ENCODE data around the gene EXOC6.
"Not testable (repeated sequence)": the region's sequence is repeated elsewhere in the genome, so short reads cannot be mapped to it uniquely, and the experiment has no call there.

EXOC6 gene

GRCh38 chr10:92914478-92915325 lies 66.4 kb downstream of the EXOC6 start:
- H3K27me3 ChIP-seq (ENCODE audit: low read depth), result no peaks in the 10 kb centered on the region
- peak; percentile 57 to 85 for DNase-seq (ENCODE audit: low spot score in 2 of 2)
- H3K36me3 ChIP-seq (replicated peaks), result 0 out of 2 replicates have a peak, but pooled peaks cover 3% of the 10 kb centered on the region
- no peaks in the 10 kb centered on the region for H3K9me3 ChIP-seq
- in situ Hi-C loops (cut with MboI; ENCODE audit: low sequenced_read_pairs), result no loop called here
- H3K4me1 ChIP-seq, result peaks cover 23% of the 10 kb centered on the region
- no peak overlapping the region for H3K4me3 ChIP-seq

GRCh38 chr10:92915892-92916291 lies 67.6 kb downstream of the EXOC6 start:
- Histone ChIP-seq H3K36me3 (replicated peaks) (no peaks in the 10 kb centered on the region), H3K4me3 (no peak overlapping the region), H3K9me3 (no peaks in the 10 kb centered on the region; the same call in 1 of the 2 replicates), H3K27me3 (ENCODE audit: low read depth) (no peaks in the 10 kb centered on the region), H3K4me1 (peaks cover 23% of the 10 kb centered on the region)
- in situ Hi-C loops (cut with MboI; ENCODE audit: low sequenced_read_pairs), result no loop called here
- DNase-seq (ENCODE audit: low spot score in 2 of 2), result no peak

GRCh38 chr10:92916433-92916832 lies 68.1 kb downstream of the EXOC6 start:
- DNase-seq (ENCODE audit: low spot score in 2 of 2), result peak; percentile 38 to 93
- Histone ChIP-seq H3K4me1 (peaks cover 23% of the 10 kb centered on the region), H3K4me3 (no peak overlapping the region), H3K27me3 (ENCODE audit: low read depth) (no peaks in the 10 kb centered on the region), H3K9me3 (no peaks in the 10 kb centered on the region; the same call in 1 of the 2 replicates), H3K36me3 (replicated peaks) (no peaks in the 10 kb centered on the region)
- in situ Hi-C loops (cut with MboI; ENCODE audit: low sequenced_read_pairs), result no loop called here

- no peaks in the 10 kb centered on the region for H3K27me3 ChIP-seq (ENCODE audit: low read depth)
- H3K4me3 ChIP-seq, result no peak overlapping the region
- peaks cover 23% of the 10 kb centered on the region for H3K4me1 ChIP-seq
- no peaks in the 10 kb centered on the region for H3K36me3 ChIP-seq (replicated peaks)
- H3K9me3 ChIP-seq, result no peaks in the 10 kb centered on the region; the same call in 1 of the 2 replicates
- DNase-seq (ENCODE audit: low spot score in 2 of 2), result no peak
- in situ Hi-C loops (cut with MboI; ENCODE audit: low sequenced_read_pairs), result no loop called here
These were observed 70.3 kb downstream of the EXOC6 start for GRCh38 chr10:92918603-92919002.

GRCh38 chr10:92920866-92921265 lies 72.5 kb downstream of the EXOC6 start:
- no peaks in the 10 kb centered on the region; the same call in 1 of the 2 replicates for H3K9me3 ChIP-seq
- peaks cover 9% of the 10 kb centered on the region for H3K4me1 ChIP-seq
- H3K4me3 ChIP-seq, result no peak overlapping the region
- in situ Hi-C loops (cut with MboI; ENCODE audit: low sequenced_read_pairs), result no loop called here
- H3K36me3 ChIP-seq (replicated peaks), result no peaks in the 10 kb centered on the region
- H3K27me3 ChIP-seq (ENCODE audit: low read depth), result no peaks in the 10 kb centered on the region
- DNase-seq (ENCODE audit: low spot score in 2 of 2), result no peak

GRCh38 chr10:92923416-92923815 lies 75.1 kb downstream of the EXOC6 start:
- Histone ChIP-seq H3K4me1 (no peaks in the 10 kb centered on the region), H3K36me3 (replicated peaks) (no peaks in the 10 kb centered on the region), H3K4me3 (no peak overlapping the region), H3K27me3 (ENCODE audit: low read depth) (no peaks in the 10 kb centered on the region), H3K9me3 (no peaks in the 10 kb centered on the region; the same call in 1 of the 2 replicates)
- DNase-seq (ENCODE audit: low spot score in 2 of 2), result no peak
- in situ Hi-C loops (cut with MboI; ENCODE audit: low sequenced_read_pairs), result no loop called here

GRCh38 chr10:92929896-92930295 lies 81.6 kb downstream of the EXOC6 start:
- peaks cover 9% of the 10 kb centered on the region for H3K36me3 ChIP-seq (replicated peaks)
- H3K4me1 ChIP-seq, result no peaks in the 10 kb centered on the region
- H3K27me3 ChIP-seq (ENCODE audit: low read depth), result no peaks in the 10 kb centered on the region
- in situ Hi-C loops (cut with MboI; ENCODE audit: low sequenced_read_pairs), result no loop called here
- no peak for DNase-seq (ENCODE audit: low spot score in 2 of 2)
- H3K9me3 ChIP-seq, result no peaks in the 10 kb centered on the region
- no peak overlapping the region for H3K4me3 ChIP-seq

- H3K4me1 ChIP-seq, result no peaks in the 10 kb centered on the region
- peaks cover 9% of the 10 kb centered on the region for H3K36me3 ChIP-seq (replicated peaks)
- in situ Hi-C loops (cut with MboI; ENCODE audit: low sequenced_read_pairs), result no loop called here
- DNase-seq (ENCODE audit: low spot score in 2 of 2), result no peak
- no peaks in the 10 kb centered on the region for H3K27me3 ChIP-seq (ENCODE audit: low read depth)
- no peaks in the 10 kb centered on the region for H3K9me3 ChIP-seq
- H3K4me3 ChIP-seq, result no peak overlapping the region
These were observed 83.3 kb downstream of the EXOC6 start for GRCh38 chr10:92931597-92931996.

- H3K9me3 ChIP-seq, result no peaks in the 10 kb centered on the region
- H3K36me3 ChIP-seq (replicated peaks), result no peaks in the 10 kb centered on the region
- no peak for DNase-seq (ENCODE audit: low spot score in 2 of 2)
- H3K27me3 ChIP-seq (ENCODE audit: low read depth), result no peaks in the 10 kb centered on the region
- in situ Hi-C loops (cut with MboI; ENCODE audit: low sequenced_read_pairs), result no loop called here
- no peaks in the 10 kb centered on the region for H3K4me1 ChIP-seq
- H3K4me3 ChIP-seq, result no peak overlapping the region
These were observed 89.6 kb downstream of the EXOC6 start for GRCh38 chr10:92937876-92938275.

GRCh38 chr10:92938841-92939240 lies 90.5 kb downstream of the EXOC6 start:
- H3K36me3 ChIP-seq (replicated peaks), result no peaks in the 10 kb centered on the region
- H3K9me3 ChIP-seq, result no peaks in the 10 kb centered on the region
- DNase-seq (ENCODE audit: low spot score in 2 of 2), result no peak
- H3K4me1 ChIP-seq, result no peaks in the 10 kb centered on the region
- in situ Hi-C loops (cut with MboI; ENCODE audit: low sequenced_read_pairs), result no loop called here
- H3K4me3 ChIP-seq, result no peak overlapping the region
- H3K27me3 ChIP-seq (ENCODE audit: low read depth), result no peaks in the 10 kb centered on the region

- H3K9me3 ChIP-seq, result no peaks in the 10 kb centered on the region
- no peaks in the 10 kb centered on the region for H3K27me3 ChIP-seq (ENCODE audit: low read depth)
- in situ Hi-C loops (cut with MboI; ENCODE audit: low sequenced_read_pairs), result no loop called here
- H3K4me3 ChIP-seq, result no peak overlapping the region
- H3K4me1 ChIP-seq, result no peaks in the 10 kb centered on the region
- no peak for DNase-seq (ENCODE audit: low spot score in 2 of 2)
- H3K36me3 ChIP-seq (replicated peaks), result no peaks in the 10 kb centered on the region; the same call in 1 of the 2 replicates
These were observed 93.9 kb downstream of the EXOC6 start for GRCh38 chr10:92942226-92942625.

- H3K36me3 ChIP-seq (replicated peaks), result peaks cover 5% of the 10 kb centered on the region; the same call in 1 of the 2 replicates
- in situ Hi-C loops (cut with MboI; ENCODE audit: low sequenced_read_pairs), result no loop called here
- DNase-seq (ENCODE audit: low spot score in 2 of 2), result no peak
These were observed 98.2 kb downstream of the EXOC6 start for GRCh38 chr10:92946491-92946890.

GRCh38 chr10:92952573-92952972 lies 104.3 kb downstream of the EXOC6 start:
- DNase-seq (ENCODE audit: low spot score in 2 of 2); H3K9me3 ChIP-seq; H3K36me3 ChIP-seq (replicated peaks); in situ Hi-C loops (cut with MboI; ENCODE audit: low sequenced_read_pairs); H3K27me3 ChIP-seq (ENCODE audit: low read depth); H3K4me3 ChIP-seq: not testable (repeated sequence)
- peaks cover 12% of the 10 kb centered on the region for H3K4me1 ChIP-seq

More at GRCh38 chr10:92946491-92946890, 98.2 kb downstream of the EXOC6 start:
- Histone ChIP-seq H3K27me3 (ENCODE audit: low read depth) (no peaks in the 10 kb centered on the region), H3K4me1 (no peaks in the 10 kb centered on the region), H3K4me3 (no peak overlapping the region), H3K9me3 (no peaks in the 10 kb centered on the region)

GRCh38 chr10:92957223-92958010 lies 109.1 kb downstream of the EXOC6 start:
- Histone ChIP-seq H3K4me1 (peaks cover 21% of the 10 kb centered on the region), H3K36me3 (replicated peaks) (peaks cover 4% of the 10 kb centered on the region), H3K9me3 (no peaks in the 10 kb centered on the region), H3K4me3 (no peak overlapping the region), H3K27me3 (ENCODE audit: low read depth) (no peaks in the 10 kb centered on the region)
- in situ Hi-C loops (cut with MboI; ENCODE audit: low sequenced_read_pairs), result no loop called here
- peak in 1 of 2 experiments; percentile 19 for DNase-seq (ENCODE audit: low spot score in 2 of 2)
